AG04449 (cell line): ENCODE data around the gene STAT4.

Experiments
- CTCF ChIA-PET: fragments of 350-600 bp; formaldehyde crosslinking; extraction: SDS; loops from one replicate; lab custom pipeline; 2021; ENCODE audit warnings: antibody characterized with exemption; lab: Yijun Ruan, JAX
- POLR2A ChIA-PET: fragments of 400-600, 350-600 bp; formaldehyde crosslinking; extraction: SDS; loops from one replicate; lab custom pipeline; 2020; ENCODE audit warnings: antibody characterized with exemption, inconsistent platforms; lab: Yijun Ruan, JAX
- DNase-seq: peaks from one replicate; pipeline ENCODE4 v3.0.0-alpha.2; 2010; ENCODE audit warnings: low read depth, low spot score
- H3K4me3 ChIP-seq: 2 replicates; pipeline ENCODE4 v1.5.1; 2011; ENCODE audit warnings: low read depth, mild to moderate bottlenecking, control low read depth, low read length
- TF ChIP-seq, protein P1 (sequence below): IDR thresholded peaks from one replicate; pipeline ENCODE4 v1.5.1; 2011; ENCODE audit warnings: mild to moderate bottlenecking, moderate library complexity, low read length, control low read depth, inconsistent platforms; ENCODE audit not compliant: insufficient read depth; ENCODE audit errors: missing control alignments

The STAT4 gene

DNA sequence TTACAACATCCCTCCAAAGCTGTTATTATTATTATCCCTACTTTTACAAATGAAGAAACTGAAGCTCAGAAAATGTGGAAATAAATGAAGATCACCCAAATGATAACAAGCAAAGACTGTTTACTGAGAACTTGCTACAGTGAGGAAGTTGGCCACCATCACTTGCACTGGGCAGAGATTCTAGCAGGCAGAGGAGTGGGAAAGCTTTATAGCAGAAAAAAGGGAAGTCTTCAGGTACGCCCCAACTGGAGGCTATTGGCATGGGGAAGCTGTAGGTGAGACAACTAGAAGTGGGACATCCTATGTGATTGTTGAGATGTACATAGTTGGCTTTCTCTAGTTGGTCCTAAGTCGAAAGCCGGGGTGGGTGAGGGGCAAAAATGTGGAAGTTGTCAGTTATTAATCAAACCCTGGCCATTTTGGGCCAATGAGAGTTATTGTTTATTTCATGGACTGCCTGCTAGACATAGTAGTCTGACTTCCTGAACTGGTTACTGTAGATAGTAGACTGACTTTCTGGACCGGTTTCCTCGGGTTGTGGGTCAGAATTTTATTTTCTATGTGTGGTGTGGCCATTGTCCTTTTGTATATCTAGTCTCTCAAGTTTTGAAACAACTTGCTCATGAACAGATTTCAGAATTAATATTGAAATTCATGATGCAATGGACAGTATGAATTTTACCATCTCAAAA is 40.2 kb upstream of the STAT4 start:
- ChIA-PET CTCF (interaction anchor here (1.1 kb wide), 2 partner anchors 18 to 37 kb away, joined by 3 read pairs; no protein-coding TSS in a partner anchor), POLR2A (no interaction called here)
- no peak overlapping the region for H3K4me3 ChIP-seq
- DNase-seq, result no peak
- TF ChIP-seq, protein P1, sequence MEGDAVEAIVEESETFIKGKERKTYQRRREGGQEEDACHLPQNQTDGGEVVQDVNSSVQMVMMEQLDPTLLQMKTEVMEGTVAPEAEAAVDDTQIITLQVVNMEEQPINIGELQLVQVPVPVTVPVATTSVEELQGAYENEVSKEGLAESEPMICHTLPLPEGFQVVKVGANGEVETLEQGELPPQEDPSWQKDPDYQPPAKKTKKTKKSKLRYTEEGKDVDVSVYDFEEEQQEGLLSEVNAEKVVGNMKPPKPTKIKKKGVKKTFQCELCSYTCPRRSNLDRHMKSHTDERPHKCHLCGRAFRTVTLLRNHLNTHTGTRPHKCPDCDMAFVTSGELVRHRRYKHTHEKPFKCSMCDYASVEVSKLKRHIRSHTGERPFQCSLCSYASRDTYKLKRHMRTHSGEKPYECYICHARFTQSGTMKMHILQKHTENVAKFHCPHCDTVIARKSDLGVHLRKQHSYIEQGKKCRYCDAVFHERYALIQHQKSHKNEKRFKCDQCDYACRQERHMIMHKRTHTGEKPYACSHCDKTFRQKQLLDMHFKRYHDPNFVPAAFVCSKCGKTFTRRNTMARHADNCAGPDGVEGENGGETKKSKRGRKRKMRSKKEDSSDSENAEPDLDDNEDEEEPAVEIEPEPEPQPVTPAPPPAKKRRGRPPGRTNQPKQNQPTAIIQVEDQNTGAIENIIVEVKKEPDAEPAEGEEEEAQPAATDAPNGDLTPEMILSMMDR, result no peak

DNA sequence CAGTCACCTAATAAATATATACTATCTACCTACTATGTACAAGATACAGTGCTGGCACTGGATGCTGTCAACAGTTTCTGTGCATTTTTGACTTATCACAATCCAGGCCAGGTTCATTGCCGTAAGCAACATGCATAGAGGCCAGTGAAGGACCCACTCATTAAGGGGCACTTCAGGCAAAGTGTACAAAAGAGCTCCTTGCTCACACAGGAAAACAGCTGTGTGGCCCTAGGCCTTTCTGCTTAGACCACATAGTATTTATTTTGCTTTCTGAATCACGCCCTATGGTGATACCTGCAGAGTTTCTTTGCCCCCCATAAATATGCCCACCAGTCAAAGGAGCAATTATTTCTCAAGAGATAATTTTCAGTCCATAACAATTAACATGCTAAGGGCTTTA is 39.6 kb upstream of the STAT4 start:
- TF ChIP-seq, protein P1, result no peak
- no peak overlapping the region for H3K4me3 ChIP-seq
- ChIA-PET POLR2A (no interaction called here), CTCF (interaction anchor here (1.1 kb wide), 2 partner anchors 17 to 38 kb away, joined by 3 read pairs; no protein-coding TSS in a partner anchor)
- no peak for DNase-seq

- no peak for DNase-seq
- TF ChIP-seq, protein P1, result no peak
- POLR2A ChIA-PET, result no interaction called here
- H3K4me3 ChIP-seq, result no peak overlapping the region
- CTCF ChIA-PET, result interaction anchor here (1.8 kb wide), 1 partner anchor 15 kb away, joined by 4 read pairs; no protein-coding TSS in a partner anchor
Measured at GRCh38 chr2:191189112-191189635, 38.4 kb upstream of the STAT4 start.

GRCh38 chr2:191188550-191189093 is 37.8 kb upstream of the STAT4 start:
- no peak for DNase-seq
- no peak overlapping the region for H3K4me3 ChIP-seq
- POLR2A ChIA-PET, result no interaction called here
- TF ChIP-seq, protein P1, result no peak
- CTCF ChIA-PET, result interaction anchor here (1.8 kb wide), 1 partner anchor 15 kb away, joined by 4 read pairs; no protein-coding TSS in a partner anchor

DNA sequence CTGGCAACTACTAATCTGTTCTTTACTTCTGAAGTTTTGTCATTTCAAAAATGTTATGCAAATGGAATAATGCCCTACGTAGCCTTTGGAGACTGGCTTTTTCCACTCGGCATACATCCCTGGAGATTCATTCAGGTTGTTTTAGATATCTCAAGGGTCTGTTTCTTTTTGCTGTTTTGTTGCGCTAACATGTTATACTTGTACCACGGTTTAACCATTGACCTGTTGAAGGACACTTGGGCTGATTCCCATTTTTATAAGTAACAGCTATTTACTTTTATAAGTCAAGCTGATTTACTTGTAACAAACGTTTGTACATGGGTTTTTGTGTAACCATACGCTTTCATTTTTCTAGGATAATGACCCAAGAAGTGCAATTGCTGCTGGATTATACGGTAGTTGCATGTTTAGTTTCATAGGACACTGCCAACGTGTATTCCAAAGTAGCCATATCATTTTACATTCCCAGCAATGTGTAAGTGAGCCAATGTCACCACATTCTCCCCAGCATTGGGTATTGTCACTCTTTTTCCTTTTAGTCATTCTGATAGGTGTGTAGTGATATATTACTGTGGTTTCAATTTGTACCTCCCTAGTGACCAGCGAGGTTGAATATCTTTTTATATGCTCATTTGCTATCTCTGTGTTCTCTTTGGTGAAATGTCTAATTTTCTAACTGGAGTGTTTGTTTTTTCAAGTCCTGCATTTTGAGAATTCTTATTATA is 36.5 kb upstream of the STAT4 start:
- CTCF ChIA-PET, result interaction anchor here (1.8 kb wide), 1 partner anchor 13 kb away, joined by 4 read pairs; no protein-coding TSS in a partner anchor

More for the DNA sequence above, 36.5 kb upstream of the STAT4 start:
- TF ChIP-seq, protein P1, result no peak
- POLR2A ChIA-PET, result no interaction called here
- DNase-seq, result no peak
- no peak overlapping the region for H3K4me3 ChIP-seq
